ENCODE data around the gene BRSK2.
A peak's percentile ranks its signal among the peaks of the same experiment; 100 is the strongest.

BRSK2 gene

DNA sequence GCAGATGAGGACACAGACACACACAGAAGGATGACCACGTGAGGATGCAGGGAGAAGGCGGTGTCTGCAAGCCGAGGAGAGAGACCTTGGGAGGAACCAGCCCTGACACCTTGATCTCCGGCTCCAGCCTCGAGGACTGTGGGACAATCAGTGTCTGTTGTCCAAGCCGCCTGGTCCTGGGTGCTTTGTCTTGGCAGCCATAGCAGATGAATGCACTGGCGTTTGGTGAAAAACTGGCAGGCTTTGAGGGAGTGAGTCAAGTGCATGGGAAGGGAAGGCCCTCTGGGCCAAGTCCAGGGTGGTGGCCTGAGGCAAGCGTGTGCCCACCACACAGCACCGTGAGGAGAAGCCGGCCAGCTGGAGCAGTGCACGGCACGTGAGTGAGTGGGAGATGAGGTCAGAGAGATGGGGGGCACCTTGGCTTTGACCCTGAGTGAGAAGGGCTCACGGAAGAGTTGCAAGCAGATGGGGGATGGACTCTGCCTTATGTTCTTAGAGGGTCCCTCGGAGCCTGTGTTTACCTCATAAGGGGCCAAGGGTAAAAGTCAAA, 12.4 kb upstream of the BRSK2 start:
- DNase-seq: no peak

GRCh38 chr11:1381793-1382425, 7.8 kb upstream of the BRSK2 start:
- no peak for DNase-seq

DNA sequence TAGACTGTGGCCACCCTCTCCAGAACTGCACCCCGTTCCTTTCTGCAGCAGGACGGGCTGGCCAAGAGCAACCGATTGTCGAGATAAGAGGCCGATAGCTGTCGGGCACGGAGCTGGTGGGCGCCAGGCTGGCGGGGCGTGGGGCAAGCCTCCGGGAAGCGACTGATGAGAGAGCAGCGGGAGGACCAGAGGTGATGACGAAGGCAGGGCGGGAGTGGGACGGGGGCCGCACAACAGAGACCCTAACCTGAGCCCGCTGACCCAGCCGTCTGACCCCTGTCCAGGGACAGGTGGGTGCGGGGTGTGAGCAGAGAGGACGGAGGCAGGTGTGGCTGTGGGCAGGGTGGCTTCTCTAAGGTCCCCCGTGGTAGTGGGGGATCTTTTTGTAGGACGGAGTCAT, 7.3 kb upstream of the BRSK2 start:
- no peak for DNase-seq

DNA sequence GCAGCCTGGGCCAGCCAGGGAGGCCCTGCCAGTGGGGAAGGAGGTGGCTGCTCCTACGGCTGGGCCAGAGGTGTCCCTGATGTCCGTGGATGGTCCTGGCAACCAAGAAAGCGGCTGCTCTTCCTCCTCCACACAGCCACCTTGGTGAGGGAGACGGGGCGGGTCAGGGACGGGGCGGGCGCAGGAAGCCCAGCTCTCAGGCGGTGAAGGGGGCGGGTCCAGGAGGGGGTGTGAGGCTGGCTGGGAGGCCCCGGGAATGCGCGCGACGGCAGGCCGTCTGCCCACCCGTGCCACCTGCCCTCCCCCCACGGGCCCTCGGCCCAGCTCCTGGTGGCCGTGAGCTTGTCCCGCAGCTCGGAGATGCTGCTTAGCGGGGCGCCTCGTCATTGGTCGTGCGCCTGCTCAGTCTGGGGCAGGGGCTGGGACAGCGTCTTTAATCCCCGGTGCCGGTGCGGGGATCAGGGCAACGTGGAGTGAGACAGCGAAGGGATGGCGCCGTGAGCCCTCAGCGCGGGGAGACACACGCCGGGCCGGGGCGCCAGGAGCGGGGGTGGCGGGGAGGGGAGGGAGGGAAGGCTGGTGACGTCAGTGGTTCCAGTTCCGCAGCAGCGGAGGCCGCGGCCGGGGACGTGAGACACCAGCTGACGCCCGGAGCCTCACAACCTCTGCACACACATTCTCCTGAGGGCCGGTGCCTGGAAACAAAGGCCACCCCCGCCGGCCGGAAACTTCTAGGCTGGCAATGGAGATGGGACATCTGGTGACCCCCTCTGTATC, 6.7 kb upstream of the BRSK2 start:
- DNase-seq: no peak

- DNase-seq: no peak
Observed at GRCh38 chr11:1384199-1384970, 5.3 kb upstream of the BRSK2 start.

GRCh38 chr11:1387521-1387920, 2.2 kb upstream of the BRSK2 start:
- no peak for DNase-seq

- DNase-seq: no peak
Observed at GRCh38 chr11:1387961-1388762, 1.6 kb upstream of the BRSK2 start.

- DNase-seq: no peak
Observed at GRCh38 chr11:1388763-1389102, 1.0 kb upstream of the BRSK2 start.

- DNase-seq: peak; percentile 86
Observed at GRCh38 chr11:1389103-1389931, 417 bp upstream of the BRSK2 start.

- no peak for DNase-seq
Observed at GRCh38 chr11:1390569-1391164, 933 bp downstream of the BRSK2 start.

- DNase-seq: no peak
Observed at GRCh38 chr11:1391165-1392075, 1.7 kb downstream of the BRSK2 start.

- DNase-seq: no peak
Observed at GRCh38 chr11:1392111-1392510, 2.4 kb downstream of the BRSK2 start.

DNA sequence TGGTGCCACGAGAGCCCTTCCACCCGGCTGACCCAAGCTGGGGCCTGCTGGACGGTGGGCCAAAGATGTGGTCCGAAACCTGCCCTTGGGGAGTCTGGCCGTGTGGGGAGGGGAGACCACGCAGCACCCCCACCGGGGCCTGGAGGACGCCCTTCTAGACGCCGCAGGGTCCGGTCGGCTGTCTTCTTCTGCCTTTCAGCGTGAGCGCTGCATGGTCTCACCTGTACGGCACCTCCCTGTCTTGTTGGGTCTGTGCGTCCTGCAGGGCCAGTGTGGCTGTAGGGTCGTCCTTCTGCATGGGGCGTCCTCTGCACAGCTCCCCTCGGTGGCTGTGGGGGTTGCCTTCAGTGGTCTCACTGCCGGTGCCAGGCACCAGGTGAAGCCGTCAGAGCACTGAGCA, 2.8 kb downstream of the BRSK2 start:
- DNase-seq: no peak

- no peak for DNase-seq
Observed at GRCh38 chr11:1393038-1393710, 3.4 kb downstream of the BRSK2 start.

DNA sequence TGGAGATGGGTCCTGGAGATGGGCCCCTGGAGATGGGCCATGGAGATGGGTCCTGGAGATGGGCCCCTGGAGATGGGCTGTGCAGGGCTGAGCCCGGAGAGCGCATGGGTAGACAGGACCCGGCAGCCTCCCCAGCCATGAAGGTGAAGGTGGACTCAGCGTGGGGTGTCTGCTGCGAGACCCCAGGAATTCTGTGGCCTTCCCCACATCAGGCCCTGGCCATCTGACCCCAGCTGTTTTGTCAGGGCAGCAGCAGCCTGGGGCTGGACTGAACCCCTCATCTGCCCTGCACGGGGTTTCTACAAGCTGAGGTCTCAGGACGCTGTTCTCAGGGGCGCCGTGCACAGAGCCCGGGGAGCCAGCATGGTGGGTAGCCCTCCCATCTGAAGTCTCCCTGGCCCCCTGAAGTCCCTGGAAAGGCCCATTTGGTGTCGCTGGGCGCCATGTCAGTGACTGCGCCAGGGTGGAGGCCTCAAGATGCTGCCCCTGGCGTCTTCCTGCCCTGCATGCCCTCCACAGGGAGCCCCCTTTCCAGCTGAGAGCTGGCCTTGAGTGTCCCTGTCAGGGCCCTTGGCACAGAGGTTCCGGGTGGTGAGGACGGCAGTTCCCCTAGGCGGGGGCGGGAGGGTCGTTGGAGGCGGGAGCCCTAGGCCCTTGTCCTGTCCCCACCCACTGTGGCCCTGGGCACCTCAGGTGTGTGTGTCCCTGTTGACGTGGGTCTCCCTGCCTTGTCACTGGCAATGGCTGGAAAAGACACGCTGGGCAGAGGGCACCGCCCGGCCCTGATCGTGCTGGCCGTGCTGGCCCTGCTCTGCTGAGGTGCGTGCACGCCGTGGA, 5.4 kb downstream of the BRSK2 start:
- DNase-seq: no peak

DNA sequence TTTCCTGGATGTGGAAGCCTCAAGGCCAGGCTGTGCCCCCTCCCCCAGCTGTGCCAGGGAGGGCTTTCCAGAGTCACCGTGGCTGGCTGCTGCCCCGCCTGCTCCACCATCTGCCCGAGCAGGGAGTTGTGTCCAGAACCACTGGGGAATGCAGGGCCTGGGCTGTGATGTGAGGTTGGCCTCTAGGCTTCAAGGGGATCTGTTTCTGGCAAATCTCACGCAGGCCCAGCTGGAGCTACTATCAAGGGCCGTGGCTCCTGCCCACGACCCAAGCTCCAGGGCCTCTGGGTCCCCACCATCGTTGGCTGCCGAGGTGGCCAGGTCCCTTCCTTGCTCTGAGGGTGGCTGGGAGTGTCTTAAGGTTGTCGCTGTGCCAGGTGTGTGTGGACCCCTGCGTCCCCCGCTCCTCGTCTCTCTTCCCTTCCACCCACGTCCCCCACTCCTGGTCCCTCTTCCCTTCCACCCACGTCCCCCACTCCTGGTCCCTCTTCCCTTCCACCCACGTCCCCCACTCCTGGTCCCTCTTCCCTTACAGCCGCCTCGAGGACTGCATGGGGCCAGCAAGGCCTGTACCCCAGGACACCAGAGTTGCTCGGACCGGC, 6.1 kb downstream of the BRSK2 start:
- DNase-seq: no peak

DNA sequence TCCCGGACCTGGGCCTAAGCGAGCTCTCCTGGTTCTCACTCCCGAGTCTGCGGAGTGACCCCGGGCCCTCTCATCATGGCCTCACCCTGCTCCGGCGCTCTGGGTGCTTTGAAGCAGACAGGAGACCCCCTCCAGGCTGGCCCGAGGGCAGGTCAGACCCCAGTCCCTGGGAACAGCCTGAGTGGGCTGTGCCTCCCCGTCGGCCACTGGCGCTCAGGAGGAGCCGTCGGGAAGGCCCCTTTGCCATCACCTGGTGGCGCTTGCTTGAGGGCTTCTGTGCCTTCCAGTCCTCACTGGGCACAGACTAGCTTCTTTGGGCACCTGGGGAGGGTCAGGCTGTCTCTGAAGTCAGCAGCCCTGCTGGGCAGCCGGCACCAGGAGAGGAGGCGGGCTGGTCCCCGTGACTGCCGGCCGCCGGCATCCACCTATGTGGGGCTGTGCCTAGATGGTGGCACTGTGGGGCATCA, 6.7 kb downstream of the BRSK2 start:
- DNase-seq: no peak

DNA sequence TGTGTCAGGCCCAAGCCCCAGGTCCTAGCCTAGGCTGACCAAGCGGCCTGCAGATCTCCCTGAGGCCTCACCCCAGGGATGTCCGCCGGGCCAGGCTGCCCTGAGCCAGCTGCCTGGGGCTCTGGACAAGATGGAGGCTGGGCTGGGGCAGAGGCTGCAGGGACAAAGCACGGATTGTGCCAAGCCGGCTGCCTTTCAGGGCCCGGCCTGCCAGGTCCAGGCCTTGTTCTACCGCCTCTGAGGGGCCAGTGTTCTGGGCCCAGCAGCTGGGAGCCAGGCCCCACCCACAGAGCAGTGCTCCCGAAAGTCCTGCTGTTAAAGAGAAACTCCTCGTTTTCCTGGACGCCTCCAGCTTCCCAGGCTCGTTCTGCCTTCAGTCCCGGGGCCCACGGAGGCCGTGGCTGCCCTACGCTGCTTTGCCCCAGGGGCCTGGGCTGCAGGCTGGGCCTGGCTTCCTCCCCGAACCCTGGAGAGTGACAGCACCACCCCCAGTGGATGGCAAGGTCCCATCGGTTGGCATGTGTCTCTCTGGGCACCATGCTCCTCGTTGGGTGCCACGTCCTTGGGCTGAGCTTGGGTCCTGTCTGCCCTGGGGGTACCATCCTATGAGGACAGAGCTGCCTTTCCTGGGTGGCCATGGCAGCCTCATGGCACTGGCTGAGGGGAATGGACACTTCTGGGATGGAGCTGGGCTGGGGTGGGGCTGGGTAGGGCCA, 7.6 kb downstream of the BRSK2 start:
- no peak for DNase-seq

Data from NCI-H1048 (cell line).